Effector CD8-positive, alpha-beta T cell (primary cell): ENCODE results near the gene HSPG2.
"Not testable (repeated sequence)": the region's sequence is repeated elsewhere in the genome, so short reads cannot be mapped to it uniquely, and the experiment has no call there.

ENCODE experiments used
- DNase-seq: peaks from one replicate; lab custom pipeline; 2025; lab: John Stamatoyannopoulos, UW

Gene HSPG2

DNA sequence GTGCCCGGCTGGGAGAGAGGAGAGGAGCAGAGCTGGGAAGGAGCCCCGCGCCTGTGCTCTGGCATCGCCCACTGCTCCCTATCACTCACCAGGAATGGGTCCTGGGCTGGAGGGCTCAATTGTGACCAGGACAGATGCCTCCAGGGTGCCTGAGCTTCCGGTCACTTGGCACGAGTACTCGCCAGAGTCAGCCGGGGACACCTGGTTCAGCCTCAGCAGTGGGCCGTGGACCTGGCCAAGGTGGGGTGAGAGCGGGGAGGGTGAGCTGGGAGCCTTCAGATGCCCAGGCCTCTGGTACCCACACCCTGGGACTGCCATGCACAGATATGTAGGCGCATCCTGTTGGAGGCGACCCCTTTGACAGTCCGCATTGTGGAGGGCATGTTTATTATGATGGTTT is 93.9 kb downstream of the HSPG2 start:
- DNase-seq = no peak

DNA sequence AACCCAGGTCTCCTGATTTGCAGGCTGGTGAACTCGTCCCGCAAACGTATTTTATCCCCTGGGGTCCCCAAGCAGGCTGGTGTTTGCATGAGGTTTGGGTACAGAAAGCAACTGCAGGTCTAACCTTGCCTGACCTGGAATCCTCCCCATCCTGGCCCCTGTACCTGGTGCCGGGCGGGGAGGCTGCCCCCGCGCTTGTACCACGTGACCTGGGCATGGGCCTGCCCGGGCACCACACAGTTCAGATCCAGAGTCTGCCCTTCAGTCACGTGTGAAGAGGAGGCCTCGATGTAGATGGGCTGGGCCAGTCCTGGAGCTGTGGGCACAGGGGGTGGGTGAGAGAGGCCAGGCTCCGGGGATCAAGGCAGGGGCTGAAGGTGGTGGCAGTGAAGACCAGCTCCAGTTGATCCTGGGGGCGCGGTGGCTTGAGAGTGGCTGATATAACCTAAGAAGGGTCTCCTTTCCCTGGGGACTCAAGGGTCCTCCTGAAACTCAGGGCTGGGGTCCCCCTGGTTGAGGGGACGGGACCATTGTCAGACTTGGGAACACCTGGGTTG is 94.4 kb downstream of the HSPG2 start:
- DNase-seq = no peak

DNA sequence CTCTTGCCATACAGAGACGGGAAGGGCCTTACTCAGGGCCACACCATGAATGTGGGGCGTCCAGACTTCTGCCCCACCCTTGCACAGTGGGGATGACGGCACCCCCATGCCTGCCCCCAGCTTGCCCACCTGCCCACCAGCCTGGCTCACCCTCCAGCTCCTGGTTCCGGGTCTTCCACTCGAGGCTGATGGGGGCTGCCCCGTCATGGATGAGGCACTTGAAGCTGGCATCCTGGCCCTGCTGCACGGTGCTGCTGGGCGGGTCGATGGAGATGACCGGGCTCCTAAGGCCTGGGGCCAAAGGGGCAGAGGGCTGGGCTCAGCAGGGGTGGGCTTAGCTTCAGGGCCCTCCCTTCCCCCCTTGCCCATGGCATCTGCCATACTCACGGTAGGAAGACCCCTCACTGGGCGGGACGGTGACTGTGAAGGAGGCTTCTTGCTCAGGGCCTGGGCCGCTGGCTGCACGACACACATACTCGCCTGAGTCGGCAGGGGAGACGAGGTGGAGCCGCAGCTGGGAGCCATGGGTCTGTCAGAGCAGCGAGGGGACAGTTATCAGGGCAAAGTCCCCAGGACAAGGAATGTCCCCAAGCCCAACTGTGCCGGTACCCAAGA is 95.2 kb downstream of the HSPG2 start:
- no peak for DNase-seq

DNA sequence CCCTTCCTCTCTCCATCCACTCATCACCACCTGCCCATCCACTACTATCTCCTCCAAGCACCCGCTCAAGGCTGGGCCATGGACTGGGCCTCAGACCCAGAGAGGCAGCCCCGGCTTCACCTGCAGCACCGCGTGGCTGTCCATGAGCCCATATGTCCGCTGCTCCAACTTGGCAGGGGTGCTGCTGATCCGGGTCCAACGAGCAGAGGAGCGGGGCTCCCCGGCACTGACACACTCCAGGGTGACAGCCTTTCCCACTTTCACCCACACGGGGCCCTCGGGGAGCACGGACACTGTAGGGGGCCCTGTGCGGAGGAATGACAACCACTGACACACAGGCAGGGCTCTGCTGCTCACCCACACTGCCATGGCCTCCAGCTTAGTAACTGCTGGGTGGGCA is 96.1 kb downstream of the HSPG2 start:
- no peak for DNase-seq

DNA sequence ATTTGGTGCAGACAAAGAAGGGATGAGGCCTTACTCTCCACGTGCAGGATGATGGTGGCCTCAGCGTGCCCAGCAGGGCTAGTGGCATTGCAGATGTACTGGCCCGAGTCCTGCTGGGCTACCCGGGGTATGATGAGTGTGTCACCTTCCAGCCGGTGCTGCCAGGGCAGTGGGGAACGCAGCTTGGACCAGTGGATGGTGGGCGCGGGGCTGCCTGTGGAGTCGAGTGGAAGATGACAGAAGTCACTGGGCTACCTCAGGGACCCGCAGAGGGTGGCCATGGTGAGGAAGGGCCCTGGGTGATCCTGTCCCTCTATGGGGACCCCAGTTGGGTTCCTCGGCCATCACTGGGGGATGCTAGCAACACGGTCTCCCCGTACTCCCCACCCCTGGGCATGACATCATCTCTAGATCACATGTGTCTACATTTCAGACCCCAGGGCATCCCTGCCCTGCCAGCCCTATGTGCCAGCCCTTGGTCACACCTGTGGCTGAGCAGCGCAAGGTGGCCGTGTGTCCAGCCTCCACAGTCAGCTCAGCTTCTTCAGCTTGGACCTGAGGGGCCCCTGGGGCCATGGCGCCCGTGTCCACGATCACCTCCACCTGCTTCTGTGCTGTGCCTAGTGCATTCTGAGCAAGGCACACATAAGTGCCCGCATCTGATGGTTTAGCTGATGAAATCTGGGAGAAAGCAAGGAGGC is 97.6 kb downstream of the HSPG2 start:
- DNase-seq = no peak

DNA sequence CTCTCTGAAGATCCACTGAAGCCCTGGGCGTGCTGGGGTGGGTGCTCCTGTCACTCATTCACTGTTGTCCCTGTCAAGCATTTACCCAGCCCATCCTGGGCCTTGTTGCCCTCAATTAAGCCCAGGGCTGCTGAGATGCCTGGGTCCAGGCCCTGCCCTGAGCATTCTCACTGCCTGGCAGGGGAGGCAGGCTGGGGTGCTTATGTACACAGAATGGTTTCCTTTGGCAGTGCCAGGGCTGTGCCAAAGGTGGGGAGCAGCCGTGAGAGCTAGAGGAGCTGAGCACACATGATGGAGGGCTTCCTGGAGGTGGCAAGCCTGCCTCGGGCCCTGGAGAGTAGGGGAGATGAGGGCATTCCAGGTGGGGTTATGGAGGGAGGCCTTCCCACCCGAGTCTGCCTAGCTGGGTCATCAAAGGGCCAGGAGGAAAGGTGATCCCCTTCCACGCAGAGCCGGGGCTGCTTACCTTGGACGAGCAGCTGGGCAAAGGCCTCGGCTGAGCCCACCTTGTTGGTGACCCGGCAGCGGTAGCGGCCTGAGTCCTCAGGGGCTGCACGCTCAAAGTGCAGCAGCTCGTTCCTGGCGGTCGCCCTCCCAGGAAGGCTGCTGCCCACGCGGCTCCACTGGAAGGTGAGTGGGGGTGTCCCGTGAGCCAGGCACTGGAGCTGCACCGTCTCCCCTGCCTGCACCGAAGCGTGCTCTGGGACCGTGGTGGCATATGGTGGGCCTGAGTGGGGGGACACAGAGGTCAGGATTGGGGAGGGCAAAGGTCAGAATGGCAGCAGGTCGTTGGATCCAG is 98.6 kb downstream of the HSPG2 start:
- no peak for DNase-seq

DNA sequence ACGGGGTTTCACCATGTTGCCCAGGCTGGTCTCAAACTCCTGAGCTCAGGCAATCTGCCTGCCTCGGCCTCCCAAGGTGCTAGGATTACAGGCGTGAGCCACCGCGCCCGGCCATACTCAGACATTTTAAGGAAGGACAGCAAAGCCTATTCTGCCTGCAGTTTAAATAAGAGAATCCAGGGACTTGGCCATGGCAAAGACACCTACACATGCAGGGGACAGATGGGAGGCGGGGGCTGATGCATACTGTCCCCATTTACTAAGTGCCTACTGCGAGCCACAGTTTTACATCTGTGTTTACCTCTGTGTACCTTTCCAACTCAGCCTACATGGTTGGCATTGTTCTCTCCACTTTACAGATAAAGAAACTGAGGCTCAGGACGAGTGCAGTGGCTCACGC is 99.6 kb downstream of the HSPG2 start:
- no peak for DNase-seq

DNA sequence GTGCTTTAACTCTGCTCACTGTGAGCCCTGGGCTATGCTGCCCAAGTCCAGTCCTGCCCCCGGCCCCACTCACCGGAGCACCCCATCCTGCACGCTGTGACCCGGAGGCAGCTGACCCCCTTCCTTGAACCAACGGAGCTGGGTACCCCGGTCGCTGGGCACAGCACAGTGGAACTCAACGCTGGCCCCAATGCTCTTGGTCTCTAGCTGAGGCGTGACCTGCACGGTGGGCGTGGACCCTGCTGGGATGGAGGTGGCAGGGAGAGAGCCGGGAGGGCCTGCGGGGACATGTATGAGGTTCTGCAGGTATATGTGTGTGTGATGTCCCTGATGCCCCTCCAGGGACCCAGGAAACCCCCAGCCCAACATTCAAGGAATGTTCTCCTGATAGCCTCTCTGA is 100.4 kb downstream of the HSPG2 start:
- DNase-seq = no peak

DNA sequence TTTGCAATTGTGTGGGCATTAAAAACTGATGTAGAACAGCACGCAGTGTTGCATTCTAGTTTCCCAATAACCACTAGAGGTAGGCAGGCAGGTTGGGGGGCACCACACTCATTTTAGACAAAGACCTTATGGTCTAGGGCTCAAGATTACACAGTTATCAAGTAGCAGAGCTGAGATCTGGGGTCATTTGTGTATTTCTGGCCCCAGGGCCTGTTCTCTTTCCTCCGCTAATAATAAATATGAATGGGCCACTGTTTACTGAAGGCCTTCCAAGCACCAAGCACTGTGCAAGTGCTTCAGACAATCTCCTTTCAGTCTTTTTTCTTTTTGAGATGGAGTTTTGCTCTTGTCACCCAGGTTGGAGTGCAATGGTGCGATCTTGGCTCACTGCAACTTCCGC is 101.1 kb downstream of the HSPG2 start:
- DNase-seq = no peak

DNA sequence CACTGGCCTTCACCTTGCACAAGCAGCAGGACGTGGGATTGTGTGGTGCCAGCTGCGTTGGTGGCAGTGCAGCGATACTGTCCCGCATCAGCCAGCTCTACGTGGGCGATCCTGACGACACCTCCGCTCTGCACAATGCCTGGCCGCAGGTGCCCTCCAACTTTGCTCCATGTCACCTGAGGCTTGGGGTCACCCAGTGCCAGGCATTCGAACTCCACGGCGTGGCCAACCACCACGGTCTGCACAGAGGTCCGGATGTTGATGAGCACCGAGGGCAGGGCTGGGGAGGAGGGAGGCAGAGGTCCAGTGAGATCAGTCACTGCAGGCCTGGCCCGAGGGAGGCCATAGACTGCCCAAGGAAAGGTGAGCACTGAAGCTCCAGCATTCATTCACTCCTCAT is 102.4 kb downstream of the HSPG2 start:
- no peak for DNase-seq

DNA sequence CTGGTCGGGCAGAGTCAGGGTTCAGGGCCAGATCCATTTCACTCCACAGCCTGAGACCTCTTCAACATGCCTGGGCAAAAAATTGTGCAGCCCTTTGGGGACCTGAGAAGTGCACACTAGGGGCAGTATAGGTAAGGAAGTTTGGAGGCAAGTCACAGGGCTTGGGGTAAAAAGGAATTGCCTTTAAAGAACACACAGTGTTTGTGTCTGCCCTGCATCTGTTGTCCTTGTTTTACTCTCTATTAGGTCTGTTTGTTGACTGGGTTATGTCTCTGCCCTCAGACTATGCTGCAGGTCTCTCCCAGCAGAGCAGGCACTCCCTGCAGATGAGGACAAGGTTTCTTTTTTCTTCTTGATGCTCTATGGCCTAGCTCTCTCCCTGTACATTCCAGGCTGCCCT is 103.0 kb downstream of the HSPG2 start:
- DNase-seq = no peak

DNA sequence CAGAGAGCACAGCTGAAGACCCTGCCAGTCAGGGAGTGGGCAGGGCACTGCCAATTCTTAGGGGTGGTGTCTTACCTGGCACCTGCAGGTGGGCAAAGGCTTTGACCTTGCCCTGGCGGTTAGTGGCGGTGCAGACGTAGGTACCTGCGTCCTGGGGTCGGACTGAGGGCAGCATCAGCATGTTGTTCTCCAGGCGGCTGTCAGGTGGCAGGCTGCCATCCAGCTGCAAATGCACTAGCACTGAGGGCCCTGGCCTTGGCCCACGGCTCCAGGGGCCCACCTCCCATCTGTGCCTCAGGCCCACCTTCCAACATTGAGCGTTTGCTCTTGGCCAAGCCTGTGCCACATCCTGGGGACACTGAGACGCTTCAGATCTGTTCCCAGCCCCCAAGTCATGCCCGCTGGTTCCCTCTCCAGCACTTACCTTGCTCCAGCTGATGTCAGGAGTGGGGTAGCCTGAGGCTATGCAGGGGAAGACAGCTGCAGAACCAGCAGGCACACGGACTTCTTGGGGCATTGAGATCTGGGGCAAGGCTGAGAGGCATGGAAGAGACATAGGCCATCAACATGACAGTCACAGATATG is 103.6 kb downstream of the HSPG2 start:
- DNase-seq = no peak

DNA sequence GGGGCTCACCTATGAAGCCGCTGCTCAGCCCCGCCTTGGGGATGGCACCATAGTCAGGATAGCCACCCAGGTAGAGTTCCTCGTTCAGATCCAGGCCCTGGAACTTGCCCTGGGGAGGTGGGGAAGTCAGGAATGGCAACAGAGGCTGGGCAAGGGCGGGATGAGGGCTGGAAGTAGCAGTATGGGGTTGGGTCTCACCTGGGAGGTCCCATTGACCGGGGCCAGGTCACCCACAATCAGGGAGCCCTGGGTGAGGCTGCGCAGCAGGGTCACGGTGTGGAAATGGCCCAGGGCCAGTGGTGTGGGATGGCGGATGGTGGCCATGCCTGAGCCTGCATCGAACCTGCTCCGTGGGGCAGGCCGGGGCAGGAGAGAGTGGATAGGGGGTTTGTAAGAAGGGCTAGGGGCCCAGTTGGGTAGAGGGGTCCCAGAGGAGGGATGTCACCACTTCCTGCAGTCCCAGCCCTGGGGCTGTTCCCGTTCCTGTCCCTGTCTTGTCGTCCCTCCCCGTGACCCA is 105.6 kb downstream of the HSPG2 start:
- no peak for DNase-seq

DNA sequence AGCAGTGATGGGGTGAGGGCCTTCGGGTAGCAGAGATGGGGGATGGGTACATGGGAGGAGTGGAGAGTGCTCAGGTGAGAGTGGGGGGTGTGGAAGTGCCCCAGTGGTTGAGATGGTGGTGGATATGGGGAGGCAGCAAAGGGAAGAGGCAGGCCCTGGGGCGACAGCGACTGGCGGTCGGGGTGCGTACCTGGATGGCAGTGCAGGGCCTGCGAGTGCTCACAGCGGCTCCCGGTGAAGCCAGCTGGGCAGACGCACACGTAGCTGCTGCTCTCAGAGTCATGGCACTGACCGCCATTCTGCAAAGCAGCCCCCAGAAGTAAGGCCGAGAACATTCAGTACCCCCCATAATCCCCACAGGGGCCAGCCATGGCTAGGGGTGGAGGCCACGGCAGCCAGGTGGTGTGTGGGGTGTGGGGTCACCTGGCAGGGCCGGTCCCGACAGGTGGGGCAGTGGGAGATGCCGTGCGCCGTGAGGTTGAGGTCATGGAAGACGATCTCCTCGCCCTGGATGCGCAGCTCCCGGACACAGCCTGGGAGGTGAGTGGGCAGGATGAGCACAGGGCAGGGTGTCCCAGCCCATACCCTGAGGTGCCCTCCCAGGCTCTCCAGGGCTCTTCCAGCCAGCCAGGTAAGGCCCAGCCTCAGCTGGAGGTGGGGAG is 106.2 kb downstream of the HSPG2 start:
- no peak for DNase-seq

DNA sequence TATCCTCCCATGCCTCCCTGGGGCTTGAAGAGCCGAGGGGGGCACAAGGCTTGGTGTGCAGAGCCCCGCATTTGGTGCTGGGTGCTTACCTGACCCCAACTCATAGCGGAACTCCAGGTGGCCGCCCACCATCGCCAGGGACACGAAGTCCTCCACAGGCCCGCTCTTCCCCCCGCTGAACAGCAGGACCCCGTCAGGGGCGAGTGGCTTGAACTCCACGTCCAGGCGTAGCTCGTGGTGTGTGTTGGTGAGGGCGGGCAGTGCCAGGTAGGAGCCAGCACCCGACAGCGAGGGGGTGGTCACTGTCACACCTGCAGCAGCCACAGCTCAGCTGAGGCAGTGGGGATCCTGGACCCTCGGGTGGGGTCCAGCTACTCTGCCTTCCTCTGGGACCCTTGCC is 107.8 kb downstream of the HSPG2 start:
- no peak for DNase-seq

DNA sequence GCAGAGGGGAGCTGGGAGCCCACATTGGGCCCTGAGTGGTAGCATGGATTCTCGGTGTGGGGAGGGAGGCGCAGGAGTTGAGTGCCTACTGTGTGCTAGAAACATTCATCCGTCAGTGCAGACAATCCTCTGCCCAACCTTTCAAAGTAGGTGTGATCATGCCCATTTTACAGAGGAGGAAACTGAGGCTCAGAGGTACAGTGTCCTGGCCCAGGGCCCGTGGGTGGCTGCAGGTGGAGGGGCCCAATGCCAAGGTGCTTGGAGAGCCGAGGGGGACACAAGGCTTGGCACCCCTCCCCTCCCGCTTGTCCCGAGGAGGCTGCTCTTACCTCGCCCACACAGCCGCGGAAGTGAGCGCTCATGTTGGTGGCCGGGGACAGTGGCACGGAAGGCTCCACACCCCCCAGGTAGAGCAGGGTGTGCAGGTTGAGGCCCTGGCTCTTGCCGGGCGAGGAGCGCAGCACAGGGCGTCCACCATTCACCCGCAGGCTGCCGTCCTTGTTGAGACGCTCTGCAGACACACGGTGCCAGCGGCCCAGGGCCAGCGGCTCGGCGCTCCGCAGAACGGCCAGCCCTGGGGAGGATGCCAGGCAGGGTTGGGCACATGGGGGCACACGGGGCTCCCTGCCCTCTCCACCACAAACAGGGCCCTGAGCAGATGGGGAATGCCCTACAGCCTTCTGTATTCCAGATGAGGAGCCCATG is 108.5 kb downstream of the HSPG2 start:
- no peak for DNase-seq

DNA sequence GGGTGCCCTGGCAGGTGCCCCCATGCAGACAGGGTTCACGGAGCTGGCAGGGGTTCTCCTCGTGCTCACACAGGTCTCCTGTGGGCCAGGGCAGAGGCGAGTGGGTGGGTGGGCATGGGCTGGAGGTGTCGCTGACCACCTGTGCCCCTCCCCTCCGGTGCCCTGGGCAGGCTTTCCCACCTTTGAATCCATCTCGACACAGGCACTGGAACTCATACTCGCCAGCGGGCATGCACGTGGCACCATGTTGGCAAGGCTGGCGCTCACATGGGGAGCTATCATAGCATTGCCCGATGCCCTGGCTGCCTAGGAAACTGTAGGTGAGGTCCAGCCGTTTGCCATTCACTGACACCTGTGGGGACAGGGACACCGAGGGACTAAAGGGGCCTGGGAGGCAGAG is 109.0 kb downstream of the HSPG2 start:
- no peak for DNase-seq

DNA sequence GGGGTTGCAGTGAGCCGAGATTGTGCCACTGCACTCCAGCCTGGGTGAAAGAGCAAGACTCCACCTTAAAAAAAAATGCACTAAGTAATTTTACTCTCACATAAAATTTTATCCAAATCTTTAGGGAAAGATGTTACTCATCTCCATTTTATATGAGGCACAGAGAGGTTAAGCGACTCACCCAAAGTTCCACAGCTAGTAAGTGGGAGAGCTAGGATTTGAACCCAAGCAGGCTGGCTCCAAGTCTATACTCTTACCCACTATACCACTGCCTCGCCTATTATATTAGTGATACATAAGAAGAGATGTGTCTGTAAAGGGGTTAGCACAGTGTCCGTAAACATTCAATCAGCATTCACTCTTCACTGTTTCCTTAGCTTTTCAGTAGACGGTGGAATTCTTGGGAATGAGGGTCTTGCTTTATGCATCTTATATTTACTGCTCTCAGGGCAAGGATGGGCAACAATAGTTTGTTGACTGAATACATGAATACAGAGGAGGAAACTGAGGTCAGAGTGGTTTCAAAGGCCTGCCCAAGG is 109.9 kb downstream of the HSPG2 start:
- no peak for DNase-seq

DNA sequence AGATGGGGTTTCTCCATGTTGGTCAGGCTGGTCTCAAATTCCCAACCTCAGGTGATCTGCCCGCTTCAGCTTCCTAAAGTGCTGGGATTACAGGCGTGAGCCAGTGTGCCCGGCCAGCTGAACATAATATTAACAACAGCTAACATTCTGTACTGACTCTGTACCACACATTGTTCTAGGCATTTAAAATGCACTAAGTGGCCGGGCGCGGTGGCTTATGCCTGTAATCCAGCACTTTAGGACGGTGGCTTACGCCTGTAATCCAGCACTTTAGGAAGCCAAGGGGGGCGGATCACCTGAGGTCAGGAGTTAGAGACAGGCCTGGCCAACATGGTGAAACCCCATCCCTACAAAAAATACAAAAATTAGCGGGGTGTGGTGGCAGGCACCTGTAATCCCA is 110.4 kb downstream of the HSPG2 start:
- not testable (repeated sequence) for DNase-seq

DNA sequence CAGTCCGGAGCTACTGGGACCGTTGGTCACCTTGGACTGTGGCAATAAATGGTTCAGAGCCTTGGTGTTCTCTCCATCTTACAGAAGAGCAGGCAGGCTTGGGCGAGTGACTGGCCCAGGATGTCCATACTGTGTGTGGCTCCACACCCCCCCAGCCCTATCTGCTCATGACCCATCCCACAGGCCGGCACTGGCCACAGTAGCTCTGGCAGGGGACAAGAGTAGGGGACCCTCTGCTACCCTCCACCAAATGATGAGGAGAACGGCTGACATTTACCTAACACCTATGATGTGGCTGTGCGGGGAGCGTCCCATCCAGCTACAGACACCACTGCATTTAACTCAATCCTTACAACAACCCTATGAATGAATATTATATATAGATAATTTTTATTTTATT is 111.7 kb downstream of the HSPG2 start:
- no peak for DNase-seq

DNA sequence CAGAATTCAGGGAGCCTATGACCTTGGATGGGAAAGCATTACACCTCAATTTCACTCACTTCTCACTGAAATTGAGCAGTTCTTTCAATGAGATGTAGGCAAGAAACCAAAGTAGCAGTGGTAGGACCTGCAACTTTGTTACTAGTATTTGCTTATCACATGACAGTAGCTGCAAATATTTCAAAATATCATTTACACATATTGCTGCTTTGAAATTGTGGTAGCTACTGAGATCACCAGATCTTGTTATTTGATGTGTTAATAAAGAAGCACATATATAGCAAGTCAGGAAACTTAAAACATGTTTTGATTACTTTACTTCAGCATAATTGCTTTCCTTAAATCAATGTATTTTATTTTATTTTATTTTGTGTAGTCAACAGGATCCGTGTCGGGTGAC is 112.2 kb downstream of the HSPG2 start:
- DNase-seq = no peak
